A673 (cell line): ENCODE data around the gene ARPC1A.

Experiments
- CTCF ChIP-seq: fragments of 300-800, 200-600 bp; sonication (generic); conservative IDR thresholded peaks from 2 replicates; pipeline ENCODE4 v1.5.1; 2017; ENCODE audit warnings: low read depth, mild to moderate bottlenecking, antibody characterized with exemption, low read length, moderate library complexity, mixed read lengths
- EZH2 ChIP-seq: fragments of 200-600 bp; sonication (generic); IDR thresholded peaks from 2 replicates; pipeline ENCODE4 v1.6.1; 2017; ENCODE audit warnings: borderline replicate concordance, low read depth, mild to moderate bottlenecking, mixed read lengths, antibody characterized with exemption, low read length; ENCODE audit not compliant: poor library complexity, severe bottlenecking

- no peak for TF ChIP-seq CTCF
- TF ChIP-seq EZH2: no peak
These were observed 73.9 kb downstream of the ARPC1A start for GRCh38 chr7:99399597-99399996.
